ENCODE results near the gene UCHL1.

DNA sequence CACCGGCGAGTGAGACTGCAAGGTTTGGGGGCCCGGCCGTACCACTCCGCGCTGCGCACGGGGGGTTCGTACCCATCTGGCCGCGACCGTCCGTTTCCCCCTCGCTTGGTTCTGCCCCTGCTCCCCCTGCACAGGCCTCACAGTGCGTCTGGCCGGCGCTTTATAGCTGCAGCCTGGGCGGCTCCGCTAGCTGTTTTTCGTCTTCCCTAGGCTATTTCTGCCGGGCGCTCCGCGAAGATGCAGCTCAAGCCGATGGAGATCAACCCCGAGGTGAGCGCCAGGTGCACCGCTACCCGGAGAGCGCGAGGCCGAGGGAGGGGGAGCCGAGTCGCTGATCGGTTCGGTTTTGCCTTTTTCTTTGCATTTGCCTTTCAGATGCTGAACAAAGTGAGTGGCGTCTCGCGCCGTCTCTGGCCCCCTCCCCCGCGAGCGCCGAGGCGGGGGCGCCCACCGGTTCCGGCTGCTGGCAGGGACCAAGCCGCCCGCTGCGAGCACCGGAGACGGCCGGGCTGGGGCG, at the start of gene UCHL1:
- TF ChIP-seq EZH2 (IDR thresholded peaks at IDR 0.05) (no peak), POLR2AphosphoS5 (IDR thresholded peaks at IDR 0.05; ENCODE audit: borderline replicate concordance, low read depth, low read length) (peak; percentile 100)

All from SK-N-MC (cell line).